ENCODE data around the gene NKG7.

DNA sequence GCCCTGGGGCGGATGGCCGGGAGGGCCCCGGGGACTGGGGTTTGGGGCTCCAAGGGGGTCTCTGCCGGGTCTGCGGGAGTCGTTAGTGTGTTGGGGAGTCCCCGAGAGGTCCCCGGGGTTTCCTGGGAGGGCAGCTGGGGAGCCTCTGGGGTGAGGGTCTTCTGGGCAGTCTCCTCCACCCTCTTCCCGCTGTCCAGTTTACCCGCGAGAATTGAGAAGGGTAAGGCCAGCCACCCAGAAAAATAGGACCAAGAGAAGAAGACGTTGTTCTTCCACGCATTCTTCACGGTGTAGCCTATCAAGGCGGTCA lies 5.2 kb downstream of the NKG7 start:
- TF ChIP-seq, protein P1, sequence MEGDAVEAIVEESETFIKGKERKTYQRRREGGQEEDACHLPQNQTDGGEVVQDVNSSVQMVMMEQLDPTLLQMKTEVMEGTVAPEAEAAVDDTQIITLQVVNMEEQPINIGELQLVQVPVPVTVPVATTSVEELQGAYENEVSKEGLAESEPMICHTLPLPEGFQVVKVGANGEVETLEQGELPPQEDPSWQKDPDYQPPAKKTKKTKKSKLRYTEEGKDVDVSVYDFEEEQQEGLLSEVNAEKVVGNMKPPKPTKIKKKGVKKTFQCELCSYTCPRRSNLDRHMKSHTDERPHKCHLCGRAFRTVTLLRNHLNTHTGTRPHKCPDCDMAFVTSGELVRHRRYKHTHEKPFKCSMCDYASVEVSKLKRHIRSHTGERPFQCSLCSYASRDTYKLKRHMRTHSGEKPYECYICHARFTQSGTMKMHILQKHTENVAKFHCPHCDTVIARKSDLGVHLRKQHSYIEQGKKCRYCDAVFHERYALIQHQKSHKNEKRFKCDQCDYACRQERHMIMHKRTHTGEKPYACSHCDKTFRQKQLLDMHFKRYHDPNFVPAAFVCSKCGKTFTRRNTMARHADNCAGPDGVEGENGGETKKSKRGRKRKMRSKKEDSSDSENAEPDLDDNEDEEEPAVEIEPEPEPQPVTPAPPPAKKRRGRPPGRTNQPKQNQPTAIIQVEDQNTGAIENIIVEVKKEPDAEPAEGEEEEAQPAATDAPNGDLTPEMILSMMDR (IDR thresholded peaks at IDR 0.05; ENCODE audit: low read depth, low read length) = no peak
- TF ChIP-seq EZH2phosphoT487 (IDR thresholded peaks at IDR 0.05; ENCODE audit: low read depth) = no peak
